Measurements from ENCODE around the gene DNAJA4.
"Not testable (repeated sequence)": the region's sequence is repeated elsewhere in the genome, so short reads cannot be mapped to it uniquely, and the experiment has no call there.

Gene DNAJA4

GRCh38 chr15:78244101-78244500 is 20.3 kb upstream of the DNAJA4 start:
- DNase-seq (ENCODE audit: low read depth) = no peak

DNA sequence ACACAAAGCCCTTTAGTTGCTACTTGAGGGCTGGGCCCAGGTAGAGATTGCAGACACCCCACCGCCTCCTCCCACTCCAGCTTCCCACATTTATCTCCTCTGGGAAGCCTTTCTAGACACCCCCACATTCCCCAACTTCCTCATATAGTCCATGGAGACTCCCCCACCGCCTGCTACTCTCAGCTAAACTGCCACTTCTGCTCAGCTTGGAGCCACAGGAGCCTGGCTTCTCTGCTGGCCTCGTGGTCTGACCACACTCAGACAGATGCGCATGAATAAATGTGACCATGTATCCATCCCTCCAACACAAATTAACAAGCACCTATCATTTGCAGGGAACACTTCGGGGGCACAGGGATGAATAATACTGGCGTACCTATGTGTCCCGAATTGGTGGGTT is 19.5 kb upstream of the DNAJA4 start:
- DNase-seq (ENCODE audit: low read depth) = no peak

DNA sequence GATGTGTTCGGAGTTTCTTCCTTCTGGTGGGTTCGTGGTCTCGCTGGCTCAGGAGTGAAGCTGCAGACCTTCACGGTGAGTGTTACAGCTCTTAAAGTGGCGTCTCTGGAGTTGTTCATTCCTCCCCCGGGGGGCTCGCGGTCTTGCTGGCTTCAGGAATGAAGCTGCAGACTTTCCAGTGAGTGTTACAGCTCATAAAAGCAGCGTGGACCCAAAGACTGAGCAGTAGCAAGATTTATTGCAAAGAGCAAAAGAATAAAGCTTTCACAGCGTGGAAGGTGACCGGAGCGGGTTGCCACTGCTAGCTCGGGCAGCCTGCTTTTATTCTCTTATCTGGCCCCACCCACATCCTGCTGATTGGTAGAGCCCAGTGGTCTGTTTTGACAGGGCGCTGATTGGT is 19.0 kb upstream of the DNAJA4 start:
- not testable (repeated sequence) for DNase-seq (ENCODE audit: low read depth)

DNA sequence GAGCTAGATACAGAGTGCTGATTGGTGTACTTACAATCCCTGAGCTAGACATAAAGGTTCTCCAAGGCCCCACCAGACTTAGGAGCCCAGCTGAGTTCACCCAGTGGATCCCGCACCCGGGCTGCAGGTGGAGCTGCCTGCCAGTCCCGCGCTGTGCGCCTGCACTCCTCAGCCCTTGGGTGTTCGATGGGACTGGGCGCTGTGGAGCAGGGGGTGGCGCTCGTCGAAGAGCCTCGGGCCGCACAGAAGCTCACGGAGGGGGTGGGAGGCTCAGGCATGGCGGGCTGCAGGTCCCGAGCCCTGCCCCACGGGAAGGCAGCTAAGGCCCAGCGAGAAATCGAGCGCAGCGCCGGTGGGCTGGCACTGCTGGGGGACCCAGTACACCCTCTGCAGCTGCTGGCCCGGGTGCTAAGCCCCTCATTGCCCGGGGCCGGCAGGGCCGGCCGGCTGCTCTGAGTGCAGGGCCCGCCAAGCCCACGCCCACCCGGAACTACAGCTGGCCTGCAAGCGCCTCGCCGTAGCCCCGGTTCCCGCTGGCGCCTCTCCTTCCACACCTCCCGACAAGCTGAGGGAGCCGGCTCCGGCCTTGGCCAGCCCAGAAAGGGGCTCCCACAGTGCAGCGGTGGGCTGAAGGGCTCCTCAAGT is 18.3 kb upstream of the DNAJA4 start:
- not testable (repeated sequence) for DNase-seq (ENCODE audit: low read depth)

DNA sequence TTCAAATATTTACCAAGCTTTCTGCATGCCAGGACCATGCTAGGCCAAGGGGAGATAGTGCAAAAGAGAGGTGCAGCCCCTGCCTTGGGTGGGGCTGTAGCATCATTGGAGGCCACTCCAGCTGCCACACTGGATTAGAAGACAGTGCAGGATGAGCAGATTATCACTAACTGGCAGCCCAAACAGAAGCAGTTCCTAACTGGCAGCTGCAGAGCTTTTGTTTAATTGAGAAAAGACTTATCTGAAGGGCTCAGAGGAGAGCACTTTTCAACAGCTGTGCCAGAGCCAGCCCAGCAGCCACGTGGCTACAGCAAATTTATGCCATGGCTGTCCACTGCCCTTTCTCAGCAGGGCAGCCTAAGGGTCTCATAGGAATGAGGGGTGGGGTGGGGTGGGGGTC is 16.5 kb upstream of the DNAJA4 start:
- no peak for DNase-seq (ENCODE audit: low read depth)

- DNase-seq (ENCODE audit: low read depth) = no peak
Measured at GRCh38 chr15:78249131-78249530, 15.2 kb upstream of the DNAJA4 start.

DNA sequence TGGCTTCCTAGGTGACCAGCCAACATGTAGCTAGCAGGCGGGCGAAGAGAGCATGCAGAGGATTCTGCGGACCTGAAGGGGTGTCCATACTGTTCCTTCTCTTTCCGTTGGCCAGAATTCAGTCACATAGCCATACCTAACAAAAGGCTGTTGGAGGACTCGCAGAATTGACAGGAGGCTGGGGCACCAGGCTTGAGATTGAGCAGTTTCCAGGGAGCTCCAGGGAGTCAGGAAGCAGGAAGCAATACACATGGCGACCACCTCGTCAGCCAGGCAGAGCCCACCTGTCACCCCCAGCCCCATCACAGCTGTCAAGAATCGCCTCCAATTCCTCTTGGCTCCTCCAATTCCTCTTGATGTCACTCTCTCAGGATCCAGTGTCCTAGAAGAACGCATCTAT is 13.2 kb upstream of the DNAJA4 start:
- DNase-seq (ENCODE audit: low read depth) = no peak

DNA sequence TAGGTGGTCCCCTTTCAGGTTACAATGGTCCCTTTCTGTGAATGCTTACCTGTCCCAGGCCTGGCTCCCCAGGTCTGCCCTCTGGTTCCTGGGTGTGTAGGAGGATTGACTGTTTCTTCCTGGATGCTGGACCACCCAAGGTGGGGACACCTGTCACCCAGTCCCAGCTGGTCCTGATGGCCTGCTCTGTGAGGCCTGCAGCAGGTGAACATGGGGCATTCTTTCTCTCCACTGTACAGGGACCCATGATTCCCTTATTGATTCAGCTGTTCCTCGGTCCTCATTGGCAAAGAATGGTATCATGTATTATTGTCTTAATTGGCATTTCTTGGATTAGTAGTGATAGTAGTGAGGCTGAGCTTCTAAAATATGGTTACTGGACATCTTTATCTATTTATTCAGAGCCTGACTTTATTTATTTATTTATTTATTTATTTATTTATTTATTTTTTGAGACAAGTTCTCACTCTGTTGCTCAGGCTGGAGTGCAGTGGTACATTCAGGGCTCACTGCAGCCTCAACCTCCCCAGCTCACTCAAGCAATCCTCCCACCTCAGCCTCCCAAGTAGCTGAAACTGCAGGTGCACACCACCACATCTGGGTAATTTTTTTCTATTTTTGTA is 8.8 kb upstream of the DNAJA4 start:
- no peak for DNase-seq (ENCODE audit: low read depth)

DNA sequence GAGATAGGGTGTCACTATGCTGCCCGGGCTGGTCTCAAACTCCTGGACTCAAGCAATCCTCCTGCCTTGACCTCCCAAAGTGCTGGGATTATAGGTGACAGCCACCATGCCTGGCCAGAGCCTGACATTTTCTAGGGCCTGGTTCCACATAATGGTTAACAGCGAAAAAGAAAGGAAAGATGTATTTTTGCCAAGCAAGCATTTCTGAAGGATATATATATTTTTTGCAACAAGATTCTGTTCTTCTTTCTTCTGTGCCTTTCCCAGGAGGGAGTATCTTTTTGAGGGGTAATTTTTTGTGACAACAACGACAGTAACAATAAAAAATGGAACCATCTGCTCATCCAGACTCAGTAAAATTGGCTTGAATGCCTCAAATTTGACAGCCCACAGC is 8.3 kb upstream of the DNAJA4 start:
- no peak for DNase-seq (ENCODE audit: low read depth)

- DNase-seq (ENCODE audit: low read depth) = no peak
Measured at GRCh38 chr15:78257681-78258080, 6.7 kb upstream of the DNAJA4 start.

DNA sequence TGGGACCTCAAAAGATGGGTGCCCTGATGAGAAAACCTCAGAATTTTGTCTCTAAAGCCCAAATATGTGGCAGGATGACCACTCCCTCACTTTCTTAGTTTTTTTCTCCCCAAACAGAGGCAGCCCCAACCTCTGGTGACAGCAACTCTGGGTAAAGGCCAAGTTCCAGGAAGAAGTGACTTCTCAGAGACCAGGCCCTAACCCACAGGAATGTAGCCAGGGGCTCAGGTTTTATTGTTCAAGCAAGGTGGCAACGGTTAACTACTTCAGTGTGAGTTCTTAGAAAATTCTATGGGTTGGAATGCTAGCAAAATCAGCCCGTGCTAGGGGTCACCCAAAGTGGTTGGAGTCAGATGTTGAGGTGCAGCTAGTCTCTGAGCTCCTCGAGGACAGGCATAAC is 5.1 kb upstream of the DNAJA4 start:
- DNase-seq (ENCODE audit: low read depth) = no peak

- DNase-seq (ENCODE audit: low read depth) = no peak
Measured at GRCh38 chr15:78260489-78260888, 3.9 kb upstream of the DNAJA4 start.

DNA sequence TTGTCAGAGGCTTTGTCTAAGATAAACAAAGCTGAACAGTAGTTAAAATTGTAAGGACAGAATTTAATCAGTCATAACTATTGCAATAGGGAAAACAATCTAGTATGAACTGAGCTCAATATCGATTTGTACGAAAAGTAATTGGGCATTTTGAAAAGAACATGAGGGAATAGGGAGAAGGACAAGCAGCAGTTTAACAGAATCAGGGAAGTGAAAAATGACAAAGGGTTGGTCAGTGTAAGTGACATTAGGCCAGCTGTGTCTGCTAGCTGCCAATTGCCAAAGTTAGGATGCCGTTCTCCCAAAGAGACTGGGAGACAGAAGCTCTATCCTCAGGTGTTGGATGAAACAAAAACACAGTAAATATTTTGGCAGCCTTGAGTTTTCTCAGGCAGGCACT is 3.3 kb upstream of the DNAJA4 start:
- no peak for DNase-seq (ENCODE audit: low read depth)

DNA sequence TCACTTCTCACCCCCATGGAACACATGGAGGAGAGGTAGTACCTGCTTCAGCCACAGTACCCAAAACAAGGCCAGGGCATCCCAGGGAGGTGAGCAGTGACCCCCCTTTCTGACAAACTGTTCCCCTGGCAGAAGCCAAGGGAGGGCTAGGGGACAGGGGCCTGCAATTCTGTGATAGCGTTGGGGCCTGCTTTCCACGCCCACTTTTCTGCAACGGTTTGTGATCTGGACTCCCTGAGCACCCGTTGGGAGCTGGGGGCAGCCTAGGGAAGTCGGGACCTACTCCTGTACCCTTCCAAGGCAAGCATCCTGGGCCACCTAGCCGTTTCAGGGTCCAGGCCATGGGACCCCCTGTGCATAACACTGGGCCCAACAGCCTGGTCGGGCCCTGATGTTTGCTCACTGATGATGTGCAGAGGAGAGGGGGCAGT is 996 bp upstream of the DNAJA4 start:
- no peak for DNase-seq (ENCODE audit: low read depth)

GRCh38 chr15:78263907-78264303 is 457 bp upstream of the DNAJA4 start:
- DNase-seq (ENCODE audit: low read depth) = no peak

DNA sequence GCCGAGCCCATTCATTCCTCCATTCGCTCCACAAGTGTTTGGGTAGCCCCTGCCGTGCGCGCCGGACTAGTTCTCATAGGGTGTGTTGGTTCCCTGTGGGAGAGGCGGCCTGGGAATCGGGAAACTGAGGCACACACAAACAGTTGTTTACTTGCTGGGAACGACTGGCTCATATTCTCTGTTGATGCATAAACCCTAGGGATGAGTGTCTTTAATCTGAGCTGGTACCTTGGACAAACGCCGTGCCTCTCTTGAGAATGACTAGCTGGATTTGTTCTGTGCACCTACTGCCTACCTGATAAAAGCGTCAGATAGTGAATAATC is 737 bp downstream of the DNAJA4 start:
- no peak for DNase-seq (ENCODE audit: low read depth)

DNA sequence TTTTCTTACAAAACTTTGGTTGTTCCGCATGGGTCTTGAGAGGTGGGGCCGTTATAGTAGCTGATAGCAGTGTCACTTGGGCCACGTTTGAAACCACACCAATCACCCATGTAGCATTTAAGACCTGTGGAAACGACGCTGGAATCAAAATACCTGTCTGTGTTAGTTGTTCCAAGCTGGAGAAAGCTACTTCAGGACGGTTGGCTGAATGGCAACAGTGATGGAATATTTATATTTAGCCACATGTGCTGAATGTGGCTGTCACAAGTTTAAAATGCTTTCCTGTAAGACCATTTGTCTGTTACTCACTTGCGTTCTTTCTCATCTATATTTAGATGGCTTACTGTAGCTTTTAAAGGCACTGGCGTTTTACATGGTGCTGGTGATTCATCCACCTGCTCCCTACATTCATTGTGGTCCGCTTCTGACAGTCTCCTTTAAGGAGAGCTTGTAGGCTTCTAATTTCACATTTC is 1.4 kb downstream of the DNAJA4 start:
- no peak for DNase-seq (ENCODE audit: low read depth)

DNA sequence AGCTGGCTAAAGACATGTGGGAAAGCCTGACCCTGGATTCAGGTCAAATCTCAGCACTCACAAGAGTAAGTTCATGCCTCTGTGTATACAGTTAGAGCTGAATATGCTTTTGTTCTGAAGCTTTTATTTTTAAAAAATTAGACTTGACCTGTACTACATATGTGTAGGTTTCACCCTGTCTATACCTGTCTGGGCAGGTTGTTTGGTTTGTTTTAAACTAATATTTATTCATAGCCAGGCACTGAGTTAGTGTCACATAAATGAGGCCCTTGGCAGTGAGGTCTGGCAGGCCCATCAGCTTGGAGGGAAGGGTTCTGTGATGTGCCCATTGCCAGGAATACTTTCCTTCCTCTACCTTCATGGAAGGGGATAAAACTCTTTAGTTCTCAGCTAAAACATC is 1.9 kb downstream of the DNAJA4 start:
- no peak for DNase-seq (ENCODE audit: low read depth)

DNA sequence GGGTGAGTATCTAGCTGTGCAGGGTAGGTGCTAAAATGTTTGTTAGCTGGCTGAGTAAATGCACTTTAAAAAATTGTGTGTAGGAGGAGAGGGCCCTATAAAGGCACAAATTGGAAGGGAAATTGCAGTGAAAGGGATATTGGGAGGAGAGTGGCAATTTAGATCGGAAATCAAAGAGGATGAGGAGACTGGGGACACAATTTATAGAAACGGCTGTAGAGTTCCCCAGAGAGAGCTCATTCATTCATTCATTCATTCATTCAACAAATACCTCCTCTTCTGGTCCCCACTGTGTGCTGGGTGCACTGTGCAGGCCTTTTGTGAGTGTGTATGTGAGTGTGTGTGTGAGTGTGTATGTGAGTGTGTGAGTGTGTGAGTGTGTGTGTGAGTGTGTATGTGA is 2.4 kb downstream of the DNAJA4 start:
- no peak for DNase-seq (ENCODE audit: low read depth)

DNA sequence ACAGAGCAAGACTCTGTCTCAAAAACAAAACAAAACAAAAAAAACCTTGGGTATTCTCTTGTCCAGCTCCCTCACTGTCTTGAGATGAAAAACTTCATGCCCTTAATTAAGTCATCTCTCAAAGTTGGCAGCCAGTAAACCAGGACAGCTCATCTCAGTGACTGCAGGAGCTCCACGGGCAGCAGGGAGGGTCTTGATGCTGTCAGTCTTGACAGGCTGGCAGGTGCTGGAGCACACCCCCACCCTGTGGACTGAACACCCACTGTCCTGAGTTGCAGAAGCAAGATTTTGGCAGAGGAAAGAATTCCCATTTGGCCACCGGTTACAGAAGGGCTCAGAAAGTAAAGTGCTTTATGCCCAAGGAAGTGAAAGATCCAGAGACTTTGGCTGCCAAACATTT is 8.0 kb downstream of the DNAJA4 start:
- no peak for DNase-seq (ENCODE audit: low read depth)

DNA sequence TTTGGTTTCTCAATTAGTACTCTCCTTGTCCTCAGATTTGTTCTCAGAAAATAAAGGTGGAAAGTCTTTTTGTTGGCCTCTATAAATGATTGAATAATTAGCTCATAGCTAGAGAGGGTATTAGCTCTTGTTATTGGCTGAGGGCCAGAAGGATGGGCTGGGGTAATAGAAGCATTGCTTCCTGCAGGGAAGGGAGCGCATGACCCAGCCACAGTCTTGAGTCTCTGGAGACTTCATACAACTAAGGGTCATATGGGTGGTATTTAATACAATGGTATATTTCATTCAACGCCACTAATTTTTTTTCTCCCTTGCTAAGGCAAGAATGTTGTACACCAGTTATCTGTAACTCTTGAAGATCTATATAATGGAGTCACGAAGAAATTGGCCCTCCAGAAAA is 8.4 kb downstream of the DNAJA4 start:
- DNase-seq (ENCODE audit: low read depth) = no peak

GRCh38 chr15:78274994-78275393 is 10.6 kb downstream of the DNAJA4 start:
- no peak for DNase-seq (ENCODE audit: low read depth)

DNA sequence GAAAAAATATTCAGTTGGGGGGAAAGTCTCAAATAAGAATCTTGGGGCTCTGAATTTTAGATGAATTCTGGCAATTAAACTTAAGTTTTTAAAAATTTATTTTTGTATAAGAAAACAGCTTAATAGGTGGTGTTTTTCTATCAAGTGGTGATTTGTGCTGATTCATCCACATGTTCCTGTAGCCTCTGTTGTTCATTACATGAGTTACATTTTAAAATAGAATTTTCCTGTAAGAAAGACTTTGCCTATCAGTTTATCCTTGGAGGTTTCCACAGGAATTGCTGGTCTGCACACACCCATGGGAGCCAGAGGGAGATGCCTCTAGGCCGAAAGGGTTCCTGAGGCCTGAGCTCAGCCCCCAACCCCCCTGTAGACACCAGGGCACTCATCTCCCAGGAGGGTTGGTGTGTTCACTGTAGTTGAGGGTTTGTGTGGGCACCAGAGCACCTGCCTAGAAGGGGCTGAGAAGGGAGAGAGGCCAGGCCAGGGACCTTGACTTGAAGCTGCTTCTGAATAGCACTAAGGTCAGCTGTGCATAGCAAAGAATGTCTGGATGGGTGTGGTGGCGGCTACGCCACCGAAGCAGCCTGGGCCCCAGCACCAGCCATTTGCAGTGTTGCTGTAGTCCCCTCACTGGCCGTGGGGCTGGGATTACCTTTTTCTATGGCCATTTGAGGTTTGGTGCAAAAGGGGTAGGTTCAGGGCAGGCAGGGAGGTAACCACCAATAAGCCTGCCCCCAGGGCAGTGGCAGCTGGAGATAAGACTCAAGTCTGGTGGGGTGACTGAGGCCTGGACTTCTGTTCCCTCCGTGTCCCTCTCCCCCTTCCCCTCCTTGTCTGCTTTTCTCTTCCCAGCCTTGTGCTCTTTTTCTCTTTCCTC is 11.9 kb downstream of the DNAJA4 start:
- no peak for DNase-seq (ENCODE audit: low read depth)

Data from T-helper 22 cell (primary cell).